ENCODE measurements around the gene DIPK1B.
A peak's percentile ranks its signal among the peaks of the same experiment; 100 is the strongest.
"Not testable (repeated sequence)": the region's sequence is repeated elsewhere in the genome, so short reads cannot be mapped to it uniquely, and the experiment has no call there.

The DIPK1B gene

DNA sequence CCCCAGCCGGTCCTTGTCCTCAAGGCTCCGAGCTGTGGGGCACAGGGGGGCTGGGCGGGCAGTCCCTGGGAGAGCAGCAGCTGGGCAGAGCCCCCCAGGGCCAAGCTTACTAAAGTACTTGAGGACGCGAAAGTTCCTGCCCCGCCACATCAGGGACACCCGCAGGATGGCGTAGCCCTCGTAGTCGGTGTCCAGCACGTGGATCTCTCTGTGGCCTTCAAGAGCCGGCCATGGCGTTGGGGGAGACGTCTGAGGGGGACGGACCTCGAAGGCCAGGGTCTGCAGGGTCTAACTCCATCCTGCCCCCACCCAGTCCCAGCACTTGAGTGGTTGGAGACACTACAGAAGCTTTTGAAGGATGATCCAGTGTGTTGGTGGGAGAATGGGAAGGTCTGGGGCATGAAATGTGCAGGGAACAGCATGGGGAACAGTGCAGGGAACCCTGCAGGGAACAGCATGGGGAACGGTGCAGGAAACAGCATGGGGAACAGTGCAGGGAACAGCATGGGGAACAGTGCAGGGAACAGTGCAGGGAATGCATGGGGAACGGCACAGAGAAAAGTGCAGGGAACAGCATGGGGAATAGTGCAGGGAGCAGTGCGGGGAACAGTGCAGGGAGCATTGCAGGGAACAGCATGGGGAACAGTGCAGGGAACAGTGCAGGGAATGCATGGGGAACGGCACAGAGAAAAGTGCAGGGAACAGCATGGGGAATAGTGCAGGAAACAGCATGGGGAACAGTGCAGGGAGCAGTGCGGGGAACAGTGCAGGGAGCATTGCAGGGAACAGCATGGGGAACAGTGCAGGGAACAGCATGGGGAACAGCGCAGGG, 43.1 kb downstream of the DIPK1B start:
- not testable (repeated sequence) for DNase-seq

DNA sequence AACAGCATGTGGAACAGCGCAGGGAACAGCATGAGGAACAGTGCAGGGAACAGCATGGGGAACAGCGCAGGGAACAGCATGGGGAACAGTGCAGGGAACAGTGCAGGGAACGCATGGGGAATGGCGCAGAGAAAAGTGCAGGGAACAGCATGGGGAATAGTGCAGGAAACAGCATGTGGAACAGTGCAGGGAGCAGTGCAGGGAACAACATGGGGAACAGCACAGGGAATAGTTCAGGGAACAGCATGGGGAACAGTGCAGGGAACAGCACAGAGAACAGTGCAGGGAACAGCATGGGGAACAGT, 43.7 kb downstream of the DIPK1B start:
- no peak for DNase-seq

GRCh38 chr9:136756836-136757235, 44.5 kb downstream of the DIPK1B start:
- no peak for DNase-seq

DNA sequence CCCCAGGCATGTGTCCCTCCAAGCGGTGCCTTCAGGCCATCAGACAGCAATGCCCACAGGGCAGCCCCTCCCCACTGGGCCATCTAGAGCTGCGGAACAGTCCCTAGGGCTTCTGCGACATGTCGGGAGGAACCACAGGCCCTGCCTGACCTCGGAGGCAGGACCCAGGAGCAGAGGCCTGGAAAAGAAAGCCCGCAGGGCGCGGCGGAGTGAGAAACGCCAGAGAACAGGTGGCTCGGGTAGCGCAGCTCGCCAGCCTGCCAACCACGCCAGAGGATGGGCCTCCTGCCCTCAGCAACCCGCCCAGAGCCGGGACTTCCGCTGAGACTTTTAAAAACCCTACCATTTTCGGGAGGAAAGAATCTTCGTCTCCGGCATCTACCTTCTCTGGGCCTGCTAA, 45.0 kb downstream of the DIPK1B start:
- DNase-seq, result no peak

DNA sequence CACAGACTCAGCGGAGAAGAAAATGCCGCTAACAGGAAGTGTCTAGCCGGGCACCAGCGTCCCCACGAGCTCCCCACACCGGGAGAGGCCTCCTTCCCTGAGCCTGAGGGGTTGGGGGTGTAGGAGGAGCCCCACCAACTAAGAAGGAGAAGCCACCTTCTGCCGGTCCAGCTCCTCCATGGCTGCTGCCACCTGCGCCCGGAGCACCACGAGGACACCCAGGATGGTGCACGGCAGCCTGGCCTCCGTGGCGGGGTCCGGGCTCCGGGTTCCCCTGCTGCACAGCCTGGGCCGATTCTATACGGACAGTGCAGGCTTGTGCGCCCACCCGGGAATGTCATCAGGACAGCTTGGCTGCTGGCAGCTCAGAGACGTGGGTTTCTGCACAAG, 45.4 kb downstream of the DIPK1B start:
- DNase-seq, result no peak

GRCh38 chr9:136759001-136759400, 46.6 kb downstream of the DIPK1B start:
- no peak for DNase-seq

DNA sequence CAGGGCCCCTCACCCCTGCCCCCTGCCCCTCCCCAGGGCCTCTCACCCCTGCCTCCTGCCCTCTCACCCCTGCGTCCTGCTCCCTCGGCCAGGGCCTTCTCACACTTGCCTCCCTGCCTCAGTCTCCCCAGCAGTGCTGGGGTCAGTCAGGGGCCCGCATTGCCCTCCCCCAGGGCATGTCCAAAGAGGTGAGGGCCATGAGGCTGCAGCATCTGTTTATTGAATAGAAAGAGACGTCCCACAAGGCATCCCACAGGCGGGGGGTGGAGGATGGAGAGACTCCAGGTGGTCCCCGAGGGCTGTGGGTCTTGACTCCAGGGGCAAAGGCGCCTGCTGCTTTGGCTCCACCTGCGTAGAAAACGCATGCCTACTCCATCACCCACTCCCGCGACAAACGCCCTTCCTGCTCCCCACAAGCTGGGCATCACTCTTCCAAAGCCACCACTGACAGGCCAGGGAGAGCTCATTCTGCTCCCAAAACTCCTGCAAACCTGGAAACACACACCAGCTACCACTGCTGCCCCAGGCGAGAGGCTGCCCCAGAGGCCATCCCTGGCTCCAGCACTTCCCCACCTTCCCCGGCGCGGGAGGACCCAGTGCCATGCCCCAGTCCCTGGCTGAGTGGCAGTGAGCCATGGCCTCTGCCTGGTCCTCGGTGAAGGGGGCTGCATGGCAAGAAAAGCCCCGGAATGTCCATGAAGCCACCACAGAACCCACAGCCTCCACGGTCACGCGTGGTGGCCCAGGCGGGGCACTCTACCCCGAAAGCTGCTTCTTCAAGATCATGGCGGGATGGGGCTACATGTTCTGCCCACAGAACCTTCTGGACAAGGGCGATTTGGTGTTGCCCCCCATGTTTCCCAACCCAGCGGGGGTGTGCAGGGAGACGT, 47.3 kb downstream of the DIPK1B start:
- no peak for DNase-seq

DNA sequence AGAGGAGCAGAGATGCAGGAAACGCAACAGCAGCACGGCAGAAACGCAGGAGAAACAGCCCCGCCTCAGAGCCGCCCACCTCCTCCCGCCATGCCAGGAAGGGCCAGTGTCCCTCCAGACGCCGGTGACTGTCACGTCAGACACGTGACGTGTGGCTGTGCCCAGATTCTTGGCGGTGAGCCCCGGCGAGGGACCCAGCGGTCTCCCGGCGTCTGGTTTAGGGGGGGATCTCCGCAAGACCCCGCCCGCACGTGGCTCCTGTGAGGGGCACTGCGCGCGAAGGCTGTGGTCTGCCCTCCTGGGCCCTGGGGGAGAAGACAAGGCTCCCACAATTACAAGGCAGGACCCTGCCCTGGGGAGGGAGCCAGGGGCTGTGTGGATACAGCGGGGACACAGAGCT, 48.1 kb downstream of the DIPK1B start:
- no peak for DNase-seq

GRCh38 chr9:136760834-136761544, 48.6 kb downstream of the DIPK1B start:
- not testable (repeated sequence) for DNase-seq

GRCh38 chr9:136761545-136761981, 49.2 kb downstream of the DIPK1B start:
- no peak for DNase-seq

GRCh38 chr9:136762221-136762691, 49.9 kb downstream of the DIPK1B start:
- no peak for DNase-seq

- no peak for DNase-seq
These were observed 50.7 kb downstream of the DIPK1B start for GRCh38 chr9:136762915-136763648.

DNA sequence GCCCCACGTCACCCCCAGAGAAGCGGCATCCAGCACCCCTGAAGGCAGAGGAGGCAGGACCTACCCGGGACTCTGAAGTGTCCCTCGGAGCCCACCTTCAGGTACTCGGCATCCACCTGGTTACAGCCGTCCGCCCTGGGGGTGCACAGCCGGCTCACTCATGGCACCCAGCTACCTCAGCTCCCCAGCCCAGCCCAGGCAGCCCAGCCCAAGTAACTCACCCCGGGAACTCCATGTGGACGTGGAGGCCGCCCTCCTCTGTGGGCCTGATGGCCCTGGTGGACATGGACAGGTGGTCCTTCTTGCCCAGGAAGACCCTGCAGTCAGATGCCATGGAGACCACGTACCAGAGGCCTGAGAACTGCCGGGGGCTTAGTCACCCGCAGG, 51.3 kb downstream of the DIPK1B start:
- DNase-seq, result no peak

- no peak for DNase-seq
These were observed 52.0 kb downstream of the DIPK1B start, which contains the start of gene LCN15 for GRCh38 chr9:136764301-136764891. TSS of gene LCN15 (minus strand) at chr9:136764518. CDS start at chr9:136764488, 30 bp downstream.

GRCh38 chr9:136765041-136765440, 52.7 kb downstream of the DIPK1B start:
- no peak for DNase-seq

DNA sequence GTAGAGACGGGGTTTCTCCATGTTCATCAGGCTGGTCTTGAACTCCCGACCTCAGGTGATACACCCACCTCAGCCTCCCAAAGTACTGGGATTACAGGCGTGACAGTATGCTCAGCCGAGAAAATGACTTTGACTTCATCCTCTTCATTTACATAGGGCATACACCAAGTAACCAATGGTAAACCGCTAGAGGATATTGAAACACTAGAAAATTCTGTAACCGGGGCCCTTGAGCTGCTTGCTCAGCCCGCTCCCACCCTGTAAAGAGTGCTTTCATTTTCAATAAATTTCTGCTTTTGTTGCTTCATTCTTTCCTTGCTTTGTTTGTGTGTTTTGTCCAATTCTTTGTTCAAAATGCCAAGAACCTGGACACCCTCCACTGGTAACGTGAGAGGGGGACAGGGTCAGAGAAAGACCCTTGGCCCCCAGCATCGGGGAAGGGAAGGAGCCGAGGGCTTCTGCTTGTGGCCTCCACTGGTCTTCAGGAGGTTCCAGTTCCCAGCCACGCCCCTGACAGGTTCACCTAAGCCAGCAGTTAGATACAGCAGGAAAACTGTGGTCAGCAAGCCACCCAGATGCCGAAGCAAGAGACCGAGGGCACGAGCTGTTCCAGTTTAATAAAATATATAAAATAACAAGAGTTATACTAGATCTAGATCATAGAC, 53.5 kb downstream of the DIPK1B start:
- not testable (repeated sequence) for DNase-seq

DNA sequence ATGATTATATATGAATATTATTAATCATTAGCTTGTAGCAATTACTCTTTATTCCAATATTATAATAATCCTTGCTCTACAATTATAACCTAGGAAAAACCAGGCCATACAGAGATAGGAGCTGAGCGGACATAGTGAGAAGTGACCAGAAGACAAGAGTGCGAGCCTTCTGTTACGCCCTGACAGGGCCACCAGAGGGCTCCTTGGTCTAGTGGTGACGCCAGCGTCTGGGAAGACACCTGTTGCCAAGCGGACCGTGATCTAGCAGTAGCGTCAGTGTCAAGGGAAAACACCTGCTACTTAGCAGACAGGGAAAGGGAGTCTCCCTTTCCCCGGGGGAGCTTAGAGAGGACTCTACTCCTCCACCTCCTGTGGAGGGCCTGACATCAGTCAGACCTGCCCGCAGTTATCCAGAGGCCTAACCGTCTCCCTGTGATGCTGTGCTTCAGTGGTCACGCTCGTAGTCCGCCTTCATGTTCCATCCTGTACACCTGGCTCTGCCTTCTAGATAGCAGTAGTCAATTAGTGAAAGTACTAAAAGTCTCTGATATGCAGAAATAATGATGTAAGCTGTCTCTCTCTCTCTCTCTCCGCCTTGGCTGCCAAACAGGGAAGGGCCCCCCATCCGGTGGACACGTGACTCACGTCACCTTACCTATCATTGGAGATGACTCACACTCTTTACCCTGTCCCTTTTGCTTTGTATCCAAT, 54.2 kb downstream of the DIPK1B start:
- peak; percentile 44 for DNase-seq

DNA sequence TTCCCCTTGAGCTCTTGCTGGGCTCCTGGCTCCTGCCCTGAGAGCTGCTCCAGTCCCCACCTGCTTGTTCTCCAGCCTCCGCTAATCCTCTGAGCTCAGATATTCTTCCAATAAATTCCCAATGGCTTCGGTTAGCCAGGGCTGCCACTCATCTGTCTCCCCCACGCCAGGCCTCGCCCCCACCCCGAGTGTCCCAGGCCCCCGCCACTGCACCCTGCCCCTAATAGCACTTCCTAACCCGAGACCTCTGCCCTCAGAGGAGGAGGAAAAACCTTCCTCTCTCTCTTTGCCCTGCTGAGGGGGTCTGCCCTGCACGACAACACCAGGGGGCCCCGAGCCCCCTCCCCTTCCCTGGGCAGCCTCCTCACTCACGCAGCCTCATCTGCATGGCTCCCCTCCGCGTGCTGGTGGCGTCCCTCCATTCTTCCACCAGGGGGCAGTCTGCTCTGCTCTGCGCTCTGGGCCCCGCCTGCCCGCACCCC, 57.4 kb downstream of the DIPK1B start:
- no peak for DNase-seq

DNA sequence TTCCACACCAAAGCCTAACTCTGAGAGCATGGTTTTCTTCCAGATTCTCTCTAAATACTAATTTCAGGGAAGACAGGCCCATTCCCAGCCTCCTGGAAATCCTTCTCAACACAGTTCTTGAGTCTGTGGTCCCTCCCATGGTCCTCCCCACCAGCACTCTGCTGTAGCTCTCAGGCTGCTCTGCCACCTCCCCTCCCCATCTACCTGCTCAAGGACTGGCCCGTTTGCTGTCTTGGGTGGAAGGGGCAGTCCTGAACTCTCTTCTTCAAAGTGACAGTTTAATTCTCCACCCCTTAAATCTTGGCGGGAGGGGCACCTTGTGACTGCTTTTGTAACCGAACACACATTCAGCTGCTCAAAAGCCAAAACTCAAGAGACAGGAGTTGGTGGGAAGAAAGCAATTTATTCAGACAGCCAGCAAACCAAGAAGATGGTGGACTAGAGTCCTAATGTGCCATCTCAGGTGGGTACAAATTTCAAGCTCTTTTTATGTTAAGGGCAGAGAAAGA, 59.6 kb downstream of the DIPK1B start:
- no peak for DNase-seq

DNA sequence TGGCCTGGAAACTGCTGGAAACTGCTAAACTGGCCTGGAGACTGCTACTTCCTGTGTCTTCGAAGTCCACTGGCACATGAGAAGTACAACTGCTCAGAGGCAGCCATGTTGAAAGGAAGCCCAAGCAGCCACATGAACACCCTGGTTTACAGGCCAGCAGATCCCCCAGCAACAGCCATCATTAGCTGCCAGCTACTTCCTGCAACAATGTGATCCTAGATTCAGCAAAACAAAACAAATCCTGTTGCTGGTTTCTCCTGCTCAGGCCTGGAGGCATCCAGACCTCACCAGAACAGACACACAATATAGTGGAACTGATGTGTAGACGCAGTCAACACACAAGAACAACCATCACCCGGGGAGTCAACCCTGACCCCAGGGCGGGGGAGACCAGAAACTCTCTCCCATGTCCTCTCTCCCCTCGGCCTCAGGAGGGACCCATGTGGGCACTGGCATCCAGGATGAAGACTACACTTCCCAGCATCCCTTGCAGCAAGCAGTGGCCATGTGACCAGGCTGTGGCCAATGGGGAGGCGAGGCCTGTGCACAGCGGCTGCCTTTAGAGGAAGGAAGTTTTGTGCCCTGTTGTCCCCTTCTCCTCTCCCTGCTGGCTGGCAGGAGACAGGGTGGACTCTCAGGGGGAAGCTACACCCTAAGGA, 61.1 kb downstream of the DIPK1B start:
- no peak for DNase-seq
